ENCODE measurements around the gene TECTB.

The TECTB gene

DNA sequence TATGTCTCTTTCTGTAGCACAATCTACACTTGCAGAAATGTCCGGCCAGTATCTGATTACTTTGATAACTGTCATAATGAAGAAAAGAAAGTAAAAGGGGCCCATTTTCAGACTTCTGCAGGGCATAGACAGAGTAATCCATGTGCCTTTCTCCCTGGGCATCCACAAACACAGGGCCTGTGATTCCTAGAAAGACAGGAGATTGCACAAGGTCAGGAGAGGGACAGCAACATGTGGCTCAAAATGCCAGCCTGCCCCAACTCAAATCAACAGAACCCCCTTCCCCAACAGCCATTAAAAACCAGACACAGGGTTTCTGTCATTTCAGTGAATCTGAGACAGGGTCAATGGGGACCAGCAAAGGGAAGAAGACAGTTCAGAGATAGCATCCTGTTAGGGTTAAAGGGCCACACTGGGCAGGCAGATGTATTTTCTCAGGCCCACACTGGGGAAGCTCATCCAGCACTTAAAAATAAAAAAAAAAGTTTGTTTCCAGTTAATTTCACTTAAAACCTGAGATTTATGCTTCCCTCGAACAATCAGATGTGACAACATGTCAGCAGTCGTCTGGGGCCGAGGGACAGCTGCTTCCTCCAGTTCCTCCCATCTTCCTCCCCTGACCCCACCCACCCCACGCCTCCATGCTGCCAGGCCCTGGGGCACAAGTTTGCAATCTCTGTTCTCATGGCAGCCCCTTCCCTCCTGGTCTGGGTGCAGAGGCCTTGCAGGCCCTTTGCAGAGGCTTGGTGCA is 60.0 kb downstream of the TECTB start:
- DNase-seq (ENCODE audit: low read depth, low spot score) = no peak
- TF ChIP-seq, protein P1, sequence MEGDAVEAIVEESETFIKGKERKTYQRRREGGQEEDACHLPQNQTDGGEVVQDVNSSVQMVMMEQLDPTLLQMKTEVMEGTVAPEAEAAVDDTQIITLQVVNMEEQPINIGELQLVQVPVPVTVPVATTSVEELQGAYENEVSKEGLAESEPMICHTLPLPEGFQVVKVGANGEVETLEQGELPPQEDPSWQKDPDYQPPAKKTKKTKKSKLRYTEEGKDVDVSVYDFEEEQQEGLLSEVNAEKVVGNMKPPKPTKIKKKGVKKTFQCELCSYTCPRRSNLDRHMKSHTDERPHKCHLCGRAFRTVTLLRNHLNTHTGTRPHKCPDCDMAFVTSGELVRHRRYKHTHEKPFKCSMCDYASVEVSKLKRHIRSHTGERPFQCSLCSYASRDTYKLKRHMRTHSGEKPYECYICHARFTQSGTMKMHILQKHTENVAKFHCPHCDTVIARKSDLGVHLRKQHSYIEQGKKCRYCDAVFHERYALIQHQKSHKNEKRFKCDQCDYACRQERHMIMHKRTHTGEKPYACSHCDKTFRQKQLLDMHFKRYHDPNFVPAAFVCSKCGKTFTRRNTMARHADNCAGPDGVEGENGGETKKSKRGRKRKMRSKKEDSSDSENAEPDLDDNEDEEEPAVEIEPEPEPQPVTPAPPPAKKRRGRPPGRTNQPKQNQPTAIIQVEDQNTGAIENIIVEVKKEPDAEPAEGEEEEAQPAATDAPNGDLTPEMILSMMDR (IDR thresholded peaks at IDR 0.05; ENCODE audit: insufficient read depth, low read length, missing control alignments) = no peak
- ChIA-PET POLR2A (no interaction called here), CTCF (no interaction called here)
- no peak overlapping the region for H3K4me3 ChIP-seq (ENCODE audit: low read depth, low read length)

DNA sequence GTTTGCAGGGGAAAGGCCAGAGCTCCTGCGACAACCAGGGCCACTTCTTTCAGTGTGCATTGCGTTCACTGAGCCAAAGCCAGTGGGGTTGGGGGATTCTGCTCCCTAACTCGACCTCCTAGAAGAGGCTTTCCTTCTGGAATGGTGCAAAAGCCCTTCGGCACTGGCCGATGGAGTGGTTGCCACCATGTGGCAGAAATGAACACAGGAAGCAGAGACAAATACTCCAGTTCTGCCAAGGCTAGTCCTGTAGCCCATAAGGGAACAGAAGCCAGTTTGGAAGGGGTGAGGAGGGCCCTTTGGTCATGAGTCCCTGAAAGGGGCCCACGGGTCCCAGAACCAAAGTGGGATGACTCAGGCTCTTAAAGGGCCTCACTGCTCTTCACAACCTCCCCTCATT is 61.1 kb downstream of the TECTB start:
- H3K4me3 ChIP-seq (ENCODE audit: low read depth, low read length) = no peak overlapping the region
- TF ChIP-seq, protein P1 (IDR thresholded peaks at IDR 0.05; ENCODE audit: insufficient read depth, low read length, missing control alignments) = no peak
- DNase-seq (ENCODE audit: low read depth, low spot score) = no peak
- ChIA-PET POLR2A (no interaction called here), CTCF (no interaction called here)

DNA sequence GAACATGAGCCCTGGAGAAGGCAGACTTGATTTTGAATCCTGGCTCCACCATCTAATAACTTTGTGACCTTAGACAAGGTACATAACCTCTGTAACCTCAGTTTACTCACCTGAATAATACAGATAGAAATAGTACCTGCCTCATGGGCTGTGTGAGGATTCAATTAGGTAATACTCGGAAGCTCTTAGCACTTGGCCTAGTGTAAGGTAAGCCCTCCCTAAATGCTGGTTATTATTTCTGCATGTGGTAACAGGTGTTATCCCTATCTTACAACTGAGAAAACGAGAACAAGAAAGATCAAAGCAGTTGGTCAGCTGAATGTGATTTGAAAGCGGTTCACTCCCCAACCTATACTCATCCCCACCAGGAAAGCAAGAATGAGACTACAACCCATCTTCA is 62.0 kb downstream of the TECTB start:
- no peak for DNase-seq (ENCODE audit: low read depth, low spot score)
- CTCF ChIA-PET = no interaction called here
- no peak overlapping the region for H3K4me3 ChIP-seq (ENCODE audit: low read depth, low read length)
- TF ChIP-seq, protein P1 (IDR thresholded peaks at IDR 0.05; ENCODE audit: insufficient read depth, low read length, missing control alignments) = no peak
- POLR2A ChIA-PET = no interaction called here

DNA sequence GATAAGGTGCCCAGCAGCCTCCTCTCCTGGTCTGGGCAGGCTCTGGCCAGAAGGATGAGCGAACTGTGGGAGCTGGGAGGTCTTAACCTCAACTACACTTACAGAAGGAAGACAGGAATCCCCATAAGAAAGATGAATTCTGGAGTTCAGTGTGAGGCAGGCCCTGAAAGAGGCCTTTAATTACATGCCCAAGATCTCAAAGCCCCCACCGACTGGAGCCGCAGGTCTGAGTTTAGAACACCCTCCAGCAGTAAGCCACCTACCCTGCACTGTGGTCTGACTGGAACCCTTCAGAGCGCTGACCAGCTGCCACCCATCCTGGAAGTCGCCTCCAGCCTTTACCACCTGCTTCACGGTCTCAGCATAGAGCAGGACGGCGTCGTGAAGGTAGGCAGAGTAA is 62.5 kb downstream of the TECTB start:
- CTCF ChIA-PET = no interaction called here
- no peak for DNase-seq (ENCODE audit: low read depth, low spot score)
- no peak overlapping the region for H3K4me3 ChIP-seq (ENCODE audit: low read depth, low read length)
- POLR2A ChIA-PET = no interaction called here
- TF ChIP-seq, protein P1 (IDR thresholded peaks at IDR 0.05; ENCODE audit: insufficient read depth, low read length, missing control alignments) = no peak

DNA sequence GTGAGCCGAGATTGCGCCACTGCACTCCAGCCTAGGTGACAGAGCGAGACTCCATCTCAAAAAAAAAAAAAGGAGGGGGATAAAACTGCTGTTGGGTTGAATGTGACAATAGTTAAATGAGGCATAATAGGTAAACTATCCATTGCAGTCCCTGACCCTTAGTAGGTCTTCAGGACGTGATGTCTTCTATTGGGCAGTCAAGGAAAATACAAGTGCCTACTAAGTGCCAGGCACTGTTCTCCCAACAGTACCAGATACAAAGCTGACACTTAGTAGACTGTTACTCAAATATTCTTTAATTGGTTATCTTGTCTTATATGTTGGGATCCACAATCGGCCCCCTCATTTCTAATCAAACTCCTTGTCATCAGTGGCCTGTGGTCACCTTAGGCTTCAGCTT is 63.6 kb downstream of the TECTB start:
- TF ChIP-seq, protein P1 (IDR thresholded peaks at IDR 0.05; ENCODE audit: insufficient read depth, low read length, missing control alignments) = no peak
- POLR2A ChIA-PET = no interaction called here
- CTCF ChIA-PET = interaction anchor here (0.7 kb wide), 1 partner anchor 9 kb away, joined by 3 read pairs; no protein-coding TSS in a partner anchor

DNA sequence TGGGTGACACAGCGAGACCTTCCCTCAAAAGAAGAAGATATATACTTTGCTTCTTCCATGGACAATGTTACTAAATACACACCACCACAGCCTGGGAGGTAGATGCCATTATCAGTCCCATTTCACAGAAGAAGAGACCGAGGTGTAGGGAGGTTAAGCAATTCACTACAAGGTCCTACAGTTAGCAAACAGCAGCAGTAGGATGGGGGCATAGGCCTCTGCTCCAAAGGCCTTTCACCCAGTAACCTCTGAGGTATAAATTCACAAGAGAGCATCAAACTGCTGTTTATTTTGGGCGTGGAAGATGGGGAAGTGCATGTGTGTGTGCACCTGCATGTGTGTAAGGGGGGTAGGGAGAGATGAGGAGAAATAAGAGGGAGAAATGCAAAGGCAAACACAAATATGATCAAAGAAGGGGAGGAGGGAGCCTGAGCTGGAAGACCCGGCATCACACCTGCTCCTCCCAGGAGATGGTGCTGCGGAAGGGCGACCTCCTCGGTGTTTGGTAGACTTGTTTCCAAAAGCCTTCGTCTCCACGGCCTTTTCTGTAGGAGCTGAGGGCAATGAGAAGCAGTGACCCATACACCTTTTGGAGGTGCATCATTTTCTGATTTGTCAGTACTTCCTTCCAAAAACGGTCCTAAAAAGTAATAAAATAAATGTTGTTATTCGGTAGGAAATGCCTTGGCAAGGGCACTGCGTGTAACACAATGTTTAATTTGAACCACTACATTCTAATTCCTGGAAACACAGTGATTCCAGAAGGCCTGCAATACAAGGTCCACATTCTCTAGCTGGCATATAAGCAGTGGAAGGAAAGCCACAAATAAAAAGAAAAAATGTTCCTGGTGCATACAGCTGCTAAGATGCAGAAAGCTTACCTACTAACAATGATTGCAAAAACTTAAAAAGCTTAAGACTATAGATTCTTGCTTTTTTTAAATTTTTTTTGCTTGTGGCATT is 64.8 kb downstream of the TECTB start:
- DNase-seq (ENCODE audit: low read depth, low spot score) = no peak
- ChIA-PET POLR2A (no interaction called here), CTCF (no interaction called here)
- H3K4me3 ChIP-seq (ENCODE audit: low read depth, low read length) = no peak overlapping the region
- TF ChIP-seq, protein P1 (IDR thresholded peaks at IDR 0.05; ENCODE audit: insufficient read depth, low read length, missing control alignments) = no peak

More for the DNA sequence above, 63.6 kb downstream of the TECTB start:
- no peak for DNase-seq (ENCODE audit: low read depth, low spot score)
- no peak overlapping the region for H3K4me3 ChIP-seq (ENCODE audit: low read depth, low read length)
